K562 (cell line): ENCODE results near the gene CTSW. TPM values are rescaled to one million over a fixed set of nuclear protein-coding genes. Genes with fewer than 3 reads are reported as not detected.
A peak's percentile ranks its signal among the peaks of the same experiment; 100 is the strongest.

Experiments
- ATF7 ChIP-seq: fragments of 450-650 bp; IDR thresholded peaks from 2 replicates; pipeline ENCODE4 v1.7.1; 2014; ENCODE audit warnings: mild to moderate bottlenecking, moderate library complexity
- BCOR ChIP-seq: fragments of 450-650 bp; IDR thresholded peaks from 2 replicates; pipeline ENCODE4 v1.6.1; 2016
- CEBPG ChIP-seq, 3 experiments: fragments of 200-800 bp in 1 of 3; sonication (Bioruptor generic) in 1 of 3; sonication (generic) in 1 of 3; formaldehyde crosslinking in 1 of 3; IDR thresholded peaks in 2 of 3; conservative IDR thresholded peaks in 1 of 3; 2 replicates each; pipeline versions ENCODE4 v1.6.1 to v1.8.0; 2016 to 2022; ENCODE audit warnings: missing compliant biosample characterization in 2 of 3, missing genetic modification characterization in 2 of 3, mild to moderate bottlenecking in 1 of 3, missing genetic modification reagents in 1 of 3
- DEAF1 ChIP-seq: fragments of 450-650 bp; formaldehyde crosslinking; IDR thresholded peaks from 2 replicates; pipeline ENCODE4 v1.4.0; 2020; ENCODE audit warnings: mild to moderate bottlenecking, moderate library complexity
- EWSR1 ChIP-seq: fragments of 450-650 bp; IDR thresholded peaks from 2 replicates; pipeline ENCODE4 v1.6.1; 2018; ENCODE audit warnings: borderline replicate concordance, mild to moderate bottlenecking, low read depth, moderate library complexity; ENCODE audit not compliant: partially characterized antibody
- GABPB2 ChIP-seq: fragments of 250-450 bp; sonication (Bioruptor Pico); conservative IDR thresholded peaks from 2 replicates; pipeline ENCODE4 v1.5.1; 2021; ENCODE audit warnings: mild to moderate bottlenecking
- JUN ChIP-seq, 2 experiments: sonication (generic) in 1 of 2; formaldehyde crosslinking in 1 of 2; IDR thresholded peaks; 2 replicates each; pipeline versions ENCODE4 v1.6.1 to v1.8.0; 2012 to 2022; ENCODE audit warnings: borderline replicate concordance in 2 of 2, mild to moderate bottlenecking in 2 of 2, improper control_type of control experiment in 1 of 2, low read depth in 1 of 2, low read length in 1 of 2, missing genetic modification reagents in 1 of 2
- MTA3 ChIP-seq: fragments of 450-650 bp; formaldehyde crosslinking; IDR thresholded peaks from 2 replicates; pipeline ENCODE4 v1.6.1; 2017; ENCODE audit warnings: mild to moderate bottlenecking, borderline replicate concordance
- NFXL1 ChIP-seq: fragments of 450-650 bp; formaldehyde crosslinking; IDR thresholded peaks from 2 replicates; pipeline ENCODE4 v1.4.0; 2021; ENCODE audit warnings: mild to moderate bottlenecking
- RBM17 ChIP-seq: fragments of 200-400 bp; formaldehyde crosslinking; IDR thresholded peaks from 2 replicates; pipeline ENCODE4 v1.6.1; 2017; ENCODE audit warnings: low read depth, mild to moderate bottlenecking, low read length, borderline replicate concordance
- RNF219 ChIP-seq: fragments of 250-450 bp; sonication (Bioruptor Pico); IDR thresholded peaks from 2 replicates; pipeline ENCODE4 v1.5.0; 2022; ENCODE audit warnings: mild to moderate bottlenecking
- TEAD4 ChIP-seq, 2 experiments: sonication (generic) in 1 of 2; formaldehyde crosslinking in 1 of 2; IDR thresholded peaks; 2 replicates each; pipeline versions ENCODE4 v1.6.1 to v1.8.0; 2012 to 2022; ENCODE audit warnings: borderline replicate concordance in 1 of 2, inconsistent platforms in 1 of 2, low read length in 1 of 2, mild to moderate bottlenecking in 1 of 2, missing genetic modification reagents in 1 of 2
- ZNF12 ChIP-seq: sonication (generic); formaldehyde crosslinking; IDR thresholded peaks from 2 replicates; pipeline ENCODE4 v1.4.0; 2020; ENCODE audit warnings: mild to moderate bottlenecking, missing genetic modification reagents
- ZNF324 ChIP-seq: fragments of 250-450 bp; sonication (Bioruptor Pico); IDR thresholded peaks from 2 replicates; pipeline ENCODE4 v1.4.0; 2020; ENCODE audit warnings: mild to moderate bottlenecking
- polyA plus RNA-seq, 8 experiments: library from polyadenylated mRNA; depleted of rRNA in 4 of 8; stranded (reverse) in 5 of 8; unstranded in 3 of 8; fragments of >200 nt; fragmentation: Nextera tagmentation in 2 of 8; fragmentation: Illumina TruSeq in 1 of 8; extraction: Ambion mirVana in 2 of 8; extraction: Trizol in 1 of 8; gene quantifications; 2 replicates each; pipeline versions ENCODE4 v1.2.1 to v1.2.3, GENCODE V29; 2011 to 2014; ENCODE audit warnings: inconsistent platforms in 1 of 8, missing spikeins in 1 of 8
- total RNA-seq, 7 experiments: library from RNA; depleted of rRNA in 6 of 7; stranded (reverse); fragments of >200 nt in 6 of 7; fragmentation: Illumina TruSeq in 2 of 7; extraction: Trizol in 2 of 7; gene quantifications; 2 replicates each; pipeline versions ENCODE4 v1.2.1 to v1.2.3, GENCODE V29; 2011 to 2021; ENCODE audit warnings: low replicate concordance in 1 of 7
- TF ChIP-seq, protein P1 (sequence below): fragments of 450-650 bp; formaldehyde crosslinking; IDR thresholded peaks from 2 replicates; pipeline ENCODE4 v1.4.0; 2022; ENCODE audit warnings: missing genetic modification characterization
- TF ChIP-seq, protein P2 (sequence below), 2 experiments: fragments of 200-800 bp in 1 of 2; sonication (Bioruptor generic) in 1 of 2; sonication (generic) in 1 of 2; formaldehyde crosslinking in 1 of 2; IDR thresholded peaks in 1 of 2; conservative IDR thresholded peaks in 1 of 2; 2 replicates each; pipeline versions ENCODE4 v1.5.0 to v1.6.1; 2016 to 2020; ENCODE audit warnings: missing compliant biosample characterization in 1 of 2, missing genetic modification characterization in 1 of 2, missing genetic modification reagents in 1 of 2

CTSW gene
- total and polyA plus RNA-seq, 9 of the 15 experiments (the other 6 are each of a cell fraction or from before 2014, with no cell fraction given): 0.04 TPM; not detected in 8

GRCh38 chr11:65867284-65868071, 12.2 kb upstream of the CTSW start (continued):
- no peak for TF ChIP-seq JUN (IDR thresholded peaks at IDR 0.05; ENCODE audit: borderline replicate concordance, low read depth, low read length)
- no peak for TF ChIP-seq JUN (CRISPR knock-in tag; IDR thresholded peaks at IDR 0.05; ENCODE audit: borderline replicate concordance)
- TF ChIP-seq, protein P1, sequence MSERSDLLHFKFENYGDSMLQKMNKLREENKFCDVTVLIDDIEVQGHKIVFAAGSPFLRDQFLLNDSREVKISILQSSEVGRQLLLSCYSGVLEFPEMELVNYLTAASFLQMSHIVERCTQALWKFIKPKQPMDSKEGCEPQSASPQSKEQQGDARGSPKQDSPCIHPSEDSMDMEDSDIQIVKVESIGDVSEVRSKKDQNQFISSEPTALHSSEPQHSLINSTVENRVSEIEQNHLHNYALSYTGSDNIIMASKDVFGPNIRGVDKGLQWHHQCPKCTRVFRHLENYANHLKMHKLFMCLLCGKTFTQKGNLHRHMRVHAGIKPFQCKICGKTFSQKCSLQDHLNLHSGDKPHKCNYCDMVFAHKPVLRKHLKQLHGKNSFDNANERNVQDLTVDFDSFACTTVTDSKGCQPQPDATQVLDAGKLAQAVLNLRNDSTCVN: no peak
- TF ChIP-seq, protein P2, sequence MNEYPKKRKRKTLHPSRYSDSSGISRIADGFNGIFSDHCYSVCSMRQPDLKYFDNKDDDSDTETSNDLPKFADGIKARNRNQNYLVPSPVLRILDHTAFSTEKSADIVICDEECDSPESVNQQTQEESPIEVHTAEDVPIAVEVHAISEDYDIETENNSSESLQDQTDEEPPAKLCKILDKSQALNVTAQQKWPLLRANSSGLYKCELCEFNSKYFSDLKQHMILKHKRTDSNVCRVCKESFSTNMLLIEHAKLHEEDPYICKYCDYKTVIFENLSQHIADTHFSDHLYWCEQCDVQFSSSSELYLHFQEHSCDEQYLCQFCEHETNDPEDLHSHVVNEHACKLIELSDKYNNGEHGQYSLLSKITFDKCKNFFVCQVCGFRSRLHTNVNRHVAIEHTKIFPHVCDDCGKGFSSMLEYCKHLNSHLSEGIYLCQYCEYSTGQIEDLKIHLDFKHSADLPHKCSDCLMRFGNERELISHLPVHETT (CRISPR knock-in tag; conservative IDR thresholded peaks at IDR 0.05 in 1 of 2, IDR thresholded peaks at IDR 0.05 in 1 of 2): no peak
- no peak for TF ChIP-seq DEAF1 (CRISPR knock-in tag)
- no peak for TF ChIP-seq NFXL1 (CRISPR knock-in tag)
- TF ChIP-seq MTA3: no peak
- no peak for TF ChIP-seq TEAD4 (IDR thresholded peaks at IDR 0.05; ENCODE audit: low read length)
- TF ChIP-seq TEAD4 (CRISPR knock-in tag; IDR thresholded peaks at IDR 0.05; ENCODE audit: borderline replicate concordance): no peak
- peak; percentile 48; the same call in 1 of the 2 replicates for TF ChIP-seq CEBPG (CRISPR knock-in tag; IDR thresholded peaks at IDR 0.05)
- TF ChIP-seq CEBPG (tag; conservative IDR thresholded peaks at IDR 0.05 in 1 of 2, IDR thresholded peaks at IDR 0.05 in 1 of 2): no peak
- no peak for TF ChIP-seq RNF219
- TF ChIP-seq GABPB2 (CRISPR knock-in tag): no peak
- no peak for TF ChIP-seq ZNF12 (CRISPR knock-in tag)
- TF ChIP-seq ZNF324 (CRISPR knock-in tag): no peak
- TF ChIP-seq BCOR: no peak
- TF ChIP-seq ATF7: no peak
- no peak for TF ChIP-seq RBM17
- no peak for TF ChIP-seq EWSR1
